ENCODE measurements around the gene CSF3R. TPM values are rescaled to one million over a fixed set of nuclear protein-coding genes. Genes with fewer than 3 reads are reported as not detected.

CSF3R gene
- total RNA-seq, 1 donor from 2014 or later: not detected

DNA sequence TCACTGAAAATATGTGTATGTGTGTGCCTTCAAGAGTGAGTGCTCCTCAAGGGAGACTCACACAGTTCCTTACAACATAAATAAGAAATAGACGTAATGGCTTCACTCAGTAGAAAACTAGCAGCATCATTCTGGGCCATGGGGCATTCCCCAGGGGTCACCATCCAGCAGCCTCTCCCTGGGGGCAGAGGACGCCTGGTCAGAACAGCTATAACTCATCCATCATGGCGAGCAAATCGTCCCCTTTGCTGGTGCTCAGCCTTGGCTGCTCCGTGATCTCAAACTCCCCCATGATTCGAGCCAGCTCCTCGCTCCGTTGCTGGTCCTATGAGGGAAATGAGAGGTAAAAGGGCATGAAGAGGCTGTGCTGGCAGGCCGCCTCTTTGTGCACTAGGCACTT lies 64.8 kb downstream of the CSF3R start:
- H3K36me3 Mint-ChIP-seq (ENCODE audit: low read depth): no peaks in the 10 kb centered on the region
- no peak overlapping the region for H3K4me3 Mint-ChIP-seq
- DNase-seq: no peak
- no peak overlapping the region for H3K27ac Mint-ChIP-seq
- TF ChIP-seq, protein P1, sequence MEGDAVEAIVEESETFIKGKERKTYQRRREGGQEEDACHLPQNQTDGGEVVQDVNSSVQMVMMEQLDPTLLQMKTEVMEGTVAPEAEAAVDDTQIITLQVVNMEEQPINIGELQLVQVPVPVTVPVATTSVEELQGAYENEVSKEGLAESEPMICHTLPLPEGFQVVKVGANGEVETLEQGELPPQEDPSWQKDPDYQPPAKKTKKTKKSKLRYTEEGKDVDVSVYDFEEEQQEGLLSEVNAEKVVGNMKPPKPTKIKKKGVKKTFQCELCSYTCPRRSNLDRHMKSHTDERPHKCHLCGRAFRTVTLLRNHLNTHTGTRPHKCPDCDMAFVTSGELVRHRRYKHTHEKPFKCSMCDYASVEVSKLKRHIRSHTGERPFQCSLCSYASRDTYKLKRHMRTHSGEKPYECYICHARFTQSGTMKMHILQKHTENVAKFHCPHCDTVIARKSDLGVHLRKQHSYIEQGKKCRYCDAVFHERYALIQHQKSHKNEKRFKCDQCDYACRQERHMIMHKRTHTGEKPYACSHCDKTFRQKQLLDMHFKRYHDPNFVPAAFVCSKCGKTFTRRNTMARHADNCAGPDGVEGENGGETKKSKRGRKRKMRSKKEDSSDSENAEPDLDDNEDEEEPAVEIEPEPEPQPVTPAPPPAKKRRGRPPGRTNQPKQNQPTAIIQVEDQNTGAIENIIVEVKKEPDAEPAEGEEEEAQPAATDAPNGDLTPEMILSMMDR (IDR thresholded peaks at IDR 0.05): no peak
- ATAC-seq (ENCODE audit: low read depth): no peak
- intact Hi-C loops (cut with micrococcal nuclease): no loop called here
- POLR2A ChIA-PET: no interaction called here
- H3K27me3 Mint-ChIP-seq: no peaks in the 10 kb centered on the region
- H3K4me1 Mint-ChIP-seq: peaks cover 11% of the 10 kb centered on the region
- no peaks in the 10 kb centered on the region for H3K9me3 Mint-ChIP-seq
- CTCF ChIA-PET: interaction anchor here (2.9 kb wide), 1 partner anchor 76 kb away, joined by 48 read pairs; no protein-coding TSS in a partner anchor

Other genes with a start within 250 kb of the CSF3R start
- gene SH3D21, start 176.5 kb downstream of the CSF3R start, total RNA-seq: 9.9 and 11.5 TPM in 2 replicates
- 1.2 and 1.3 TPM in 2 replicates for gene EVA1B, start 159.3 kb downstream of the CSF3R start, total RNA-seq
- 62.7 and 63.7 TPM in 2 replicates for gene STK40, start 97.0 kb downstream of the CSF3R start, total RNA-seq
- 59.8 and 62.7 TPM in 2 replicates for gene LSM10, start 85.0 kb downstream of the CSF3R start, total RNA-seq
- gene OSCP1, start 32.5 kb downstream of the CSF3R start, total RNA-seq: 1.2 and 1.8 TPM in 2 replicates
- gene MRPS15, start 18.5 kb downstream of the CSF3R start, total RNA-seq: 63.5 and 67.0 TPM in 2 replicates